ENCODE measurements around the gene KHSRP. TPM values are rescaled to one million over a fixed set of nuclear protein-coding genes. Genes with fewer than 3 reads are reported as not detected.

The KHSRP gene
- total and polyA plus RNA-seq, 2 of the 13 experiments (the other 11 are each of a cell fraction or from before 2014, with no cell fraction given) = 72.1 to 129 TPM

DNA sequence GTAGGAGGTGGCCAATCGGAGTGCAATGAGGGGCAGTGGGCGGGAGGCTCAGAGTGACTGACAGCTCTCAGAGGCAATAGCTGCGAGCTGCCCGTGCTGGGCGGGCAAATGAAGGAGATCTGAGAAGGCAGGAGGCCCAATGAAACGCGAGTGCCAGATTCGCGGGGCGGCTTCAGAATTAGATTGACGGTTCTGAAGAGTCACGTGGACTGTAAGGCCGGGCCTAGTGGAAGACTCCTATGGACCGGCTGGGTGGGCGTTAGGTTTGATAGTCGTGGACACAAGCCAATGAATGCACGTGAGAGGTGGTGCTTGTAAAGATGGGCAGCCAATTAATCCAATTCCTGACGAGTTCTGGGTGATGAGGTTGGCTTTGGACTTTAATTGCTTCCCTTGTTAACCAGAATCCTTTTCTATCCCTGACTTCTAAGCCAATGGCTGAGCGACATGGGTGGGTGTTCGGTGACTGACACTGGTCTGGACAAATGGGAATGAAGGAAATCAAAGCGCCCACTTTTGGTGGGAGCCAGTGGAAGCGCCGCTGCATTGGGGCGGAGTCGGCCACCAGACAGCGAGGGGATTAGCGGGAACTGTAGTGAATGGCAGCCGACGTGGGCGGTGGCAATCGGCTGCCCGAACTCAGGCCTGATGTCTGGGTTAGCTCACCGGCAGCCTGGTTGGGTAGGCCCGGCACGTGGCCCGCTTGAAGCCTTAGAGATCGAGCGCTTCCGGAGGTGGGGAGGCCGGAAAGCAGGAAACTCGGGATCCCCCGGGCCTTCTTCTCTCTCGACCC, 524 bp upstream of the KHSRP start (continued):
- 0 out of 2 replicates have a peak, but pooled peaks have one; percentile 31 for TF ChIP-seq ZNF678 (CRISPR knock-in tag; IDR thresholded peaks at IDR 0.05)
- TF ChIP-seq, protein P1, sequence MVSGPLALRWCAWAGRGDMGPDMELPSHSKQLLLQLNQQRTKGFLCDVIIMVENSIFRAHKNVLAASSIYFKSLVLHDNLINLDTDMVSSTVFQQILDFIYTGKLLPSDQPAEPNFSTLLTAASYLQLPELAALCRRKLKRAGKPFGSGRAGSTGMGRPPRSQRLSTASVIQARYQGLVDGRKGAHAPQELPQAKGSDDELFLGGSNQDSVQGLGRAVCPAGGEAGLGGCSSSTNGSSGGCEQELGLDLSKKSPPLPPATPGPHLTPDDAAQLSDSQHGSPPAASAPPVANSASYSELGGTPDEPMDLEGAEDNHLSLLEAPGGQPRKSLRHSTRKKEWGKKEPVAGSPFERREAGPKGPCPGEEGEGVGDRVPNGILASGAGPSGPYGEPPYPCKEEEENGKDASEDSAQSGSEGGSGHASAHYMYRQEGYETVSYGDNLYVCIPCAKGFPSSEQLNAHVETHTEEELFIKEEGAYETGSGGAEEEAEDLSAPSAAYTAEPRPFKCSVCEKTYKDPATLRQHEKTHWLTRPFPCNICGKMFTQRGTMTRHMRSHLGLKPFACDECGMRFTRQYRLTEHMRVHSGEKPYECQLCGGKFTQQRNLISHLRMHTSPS (CRISPR knock-in tag; IDR thresholded peaks at IDR 0.05; ENCODE audit: low read depth) = no peak
- TF ChIP-seq ZNF33B (CRISPR knock-in tag; IDR thresholded peaks at IDR 0.05) = peak; percentile 64; the same call in 1 of the 2 replicates
- peak; percentile 34; the same call in 1 of the 2 replicates for TF ChIP-seq PHF20 (CRISPR knock-in tag; IDR thresholded peaks at IDR 0.05)
- peak; percentile 89 for TF ChIP-seq ATF1 (CRISPR knock-in tag; IDR thresholded peaks at IDR 0.05)
- peak; percentile 24; the same call in 1 of the 2 replicates for TF ChIP-seq ZNF44 (CRISPR knock-in tag; IDR thresholded peaks at IDR 0.05)
- TF ChIP-seq, protein P2, sequence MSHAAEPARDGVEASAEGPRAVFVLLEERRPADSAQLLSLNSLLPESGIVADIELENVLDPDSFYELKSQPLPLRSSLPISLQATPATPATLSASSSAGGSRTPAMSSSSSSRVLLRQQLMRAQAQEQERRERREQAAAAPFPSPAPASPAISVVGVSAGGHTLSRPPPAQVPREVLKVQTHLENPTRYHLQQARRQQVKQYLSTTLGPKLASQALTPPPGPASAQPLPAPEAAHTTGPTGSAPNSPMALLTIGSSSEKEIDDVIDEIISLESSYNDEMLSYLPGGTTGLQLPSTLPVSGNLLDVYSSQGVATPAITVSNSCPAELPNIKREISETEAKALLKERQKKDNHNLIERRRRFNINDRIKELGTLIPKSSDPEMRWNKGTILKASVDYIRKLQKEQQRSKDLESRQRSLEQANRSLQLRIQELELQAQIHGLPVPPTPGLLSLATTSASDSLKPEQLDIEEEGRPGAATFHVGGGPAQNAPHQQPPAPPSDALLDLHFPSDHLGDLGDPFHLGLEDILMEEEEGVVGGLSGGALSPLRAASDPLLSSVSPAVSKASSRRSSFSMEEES (CRISPR knock-in tag; IDR thresholded peaks at IDR 0.05) = no peak; the same call in 1 of the 2 replicates
- peak; percentile 46; the same call in 1 of the 2 replicates for TF ChIP-seq ZNF263 (CRISPR knock-in tag; IDR thresholded peaks at IDR 0.05)
- TF ChIP-seq PHF21A (CRISPR knock-in tag; IDR thresholded peaks at IDR 0.05) = peak; percentile 83
- TF ChIP-seq THAP11 (CRISPR knock-in tag; IDR thresholded peaks at IDR 0.05) = peak; percentile 85
- TF ChIP-seq RNF2 (conservative IDR thresholded peaks at IDR 0.05; ENCODE audit: low read depth) = peak; percentile 97; the same call in 1 of the 2 replicates
- TF ChIP-seq PRPF4 (IDR thresholded peaks at IDR 0.05; ENCODE audit: low read depth, low read length, poor library complexity, severe bottlenecking) = peak; percentile 95
- peak; percentile 38; the same call in 1 of the 2 replicates for TF ChIP-seq MXD4 (CRISPR knock-in tag; IDR thresholded peaks at IDR 0.05)
- TF ChIP-seq, protein P3, sequence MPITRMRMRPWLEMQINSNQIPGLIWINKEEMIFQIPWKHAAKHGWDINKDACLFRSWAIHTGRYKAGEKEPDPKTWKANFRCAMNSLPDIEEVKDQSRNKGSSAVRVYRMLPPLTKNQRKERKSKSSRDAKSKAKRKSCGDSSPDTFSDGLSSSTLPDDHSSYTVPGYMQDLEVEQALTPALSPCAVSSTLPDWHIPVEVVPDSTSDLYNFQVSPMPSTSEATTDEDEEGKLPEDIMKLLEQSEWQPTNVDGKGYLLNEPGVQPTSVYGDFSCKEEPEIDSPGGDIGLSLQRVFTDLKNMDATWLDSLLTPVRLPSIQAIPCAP (CRISPR knock-in tag; IDR thresholded peaks at IDR 0.05; ENCODE audit: low read depth) = peak; percentile 47; the same call in 1 of the 2 replicates
- peak; percentile 73 for TF ChIP-seq HOXA3 (CRISPR knock-in tag; IDR thresholded peaks at IDR 0.05)
- TF ChIP-seq ZNF574 (CRISPR knock-in tag; IDR thresholded peaks at IDR 0.05) = peak; percentile 40; the same call in 1 of the 2 replicates
- peak; percentile 85 for TF ChIP-seq CREB1 (IDR thresholded peaks at IDR 0.05)
- TF ChIP-seq CREB1 (CRISPR knock-in tag; IDR thresholded peaks at IDR 0.05) = peak; percentile 93
- 0 out of 2 replicates have a peak, but pooled peaks have one; percentile 51 for TF ChIP-seq ZNF329 (CRISPR knock-in tag; IDR thresholded peaks at IDR 0.05; ENCODE audit: low read depth)
- TF ChIP-seq MYC (CRISPR knock-in tag; IDR thresholded peaks at IDR 0.05; ENCODE audit: borderline replicate concordance) = peak; percentile 60; the same call in 1 of the 2 replicates
- 0 out of 2 replicates have a peak, but pooled peaks have one; percentile 37 for TF ChIP-seq MEIS2 (CRISPR knock-in tag; IDR thresholded peaks at IDR 0.05)
- TF ChIP-seq GABPB1 (CRISPR knock-in tag; IDR thresholded peaks at IDR 0.05) = peak; percentile 46
- TF ChIP-seq TBX2 (CRISPR knock-in tag; IDR thresholded peaks at IDR 0.05; ENCODE audit: borderline replicate concordance) = peak; percentile 28; the same call in 1 of the 2 replicates
